Medulla oblongata (tissue), 1 donor: ENCODE data around the gene ZBTB8B.
"Not testable (repeated sequence)": the region's sequence is repeated elsewhere in the genome, so short reads cannot be mapped to it uniquely, and the experiment has no call there.

Source experiments
- DNase-seq: peaks from one replicate; pipeline ENCODE4 v3.0.0-alpha.2; 2015; ENCODE audit errors: extremely low spot score

Gene ZBTB8B

DNA sequence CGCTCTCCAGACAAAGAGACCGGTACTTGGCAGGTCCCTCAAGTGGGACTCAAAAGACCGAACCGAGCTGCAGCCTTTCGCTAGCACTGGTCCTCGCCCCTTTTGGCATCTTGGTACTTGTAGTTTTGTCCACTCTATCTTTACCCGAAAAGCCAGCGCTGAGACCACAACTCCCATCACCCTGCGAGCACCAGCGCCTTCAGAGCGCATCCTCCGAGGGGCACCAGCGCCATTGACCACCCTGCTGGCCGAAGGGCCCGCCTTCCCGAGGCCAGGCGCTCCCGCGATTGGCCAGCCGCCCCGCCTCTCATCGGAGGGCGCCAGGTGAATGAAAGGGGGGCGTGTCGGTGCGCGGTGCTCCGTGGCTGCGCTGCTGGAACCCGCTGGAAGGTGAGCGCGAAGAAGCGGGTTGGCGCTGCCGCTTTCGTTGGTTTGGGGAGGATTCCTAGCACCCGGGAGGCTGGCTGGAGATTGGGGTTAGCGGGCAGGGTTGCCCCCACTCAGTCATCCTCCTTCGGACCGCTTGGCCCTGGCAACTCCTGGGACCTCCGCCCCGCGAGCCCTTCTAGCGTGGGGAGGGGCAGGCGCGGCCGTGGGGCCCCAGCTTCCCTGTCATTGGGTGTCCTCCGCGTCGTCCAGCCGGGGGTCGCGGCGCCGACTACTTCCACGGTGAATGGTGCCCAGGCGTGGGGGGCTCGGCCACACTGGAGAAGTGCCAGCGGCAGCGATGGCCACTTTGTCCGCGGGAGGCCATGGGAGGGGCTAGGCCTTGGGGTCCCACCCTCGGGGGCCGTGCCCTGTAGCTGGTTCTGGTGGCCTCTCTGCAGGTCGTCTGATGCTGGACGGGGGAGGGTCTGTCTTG, at the start of gene ZBTB8B:
TSS of gene ZBTB8B (plus strand) at position 357 of the 862 bp plus-strand sequence. CDS start 5,553 bp downstream, outside the sequence.
- DNase-seq, result peak; percentile 92

DNA sequence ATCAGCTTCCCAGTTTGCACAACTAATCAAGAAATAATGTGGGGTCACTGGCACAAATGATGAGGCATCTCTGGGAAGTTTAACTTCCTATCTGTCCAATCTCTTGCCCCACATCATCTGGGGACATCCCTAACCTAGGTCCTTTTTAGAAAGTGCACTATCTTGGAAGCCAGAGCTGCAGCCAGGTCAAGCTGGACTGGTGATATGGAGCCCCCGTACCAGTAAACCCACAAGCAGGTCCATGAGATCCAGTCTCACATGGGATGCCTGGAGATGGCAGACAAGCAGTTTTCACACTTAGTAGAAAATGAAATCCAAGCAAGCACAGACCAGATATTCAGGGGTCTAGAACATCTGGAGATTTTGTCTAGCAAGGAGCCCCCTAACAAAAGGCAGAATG, 43.1 kb upstream of the ZBTB8B start:
- DNase-seq, result no peak

DNA sequence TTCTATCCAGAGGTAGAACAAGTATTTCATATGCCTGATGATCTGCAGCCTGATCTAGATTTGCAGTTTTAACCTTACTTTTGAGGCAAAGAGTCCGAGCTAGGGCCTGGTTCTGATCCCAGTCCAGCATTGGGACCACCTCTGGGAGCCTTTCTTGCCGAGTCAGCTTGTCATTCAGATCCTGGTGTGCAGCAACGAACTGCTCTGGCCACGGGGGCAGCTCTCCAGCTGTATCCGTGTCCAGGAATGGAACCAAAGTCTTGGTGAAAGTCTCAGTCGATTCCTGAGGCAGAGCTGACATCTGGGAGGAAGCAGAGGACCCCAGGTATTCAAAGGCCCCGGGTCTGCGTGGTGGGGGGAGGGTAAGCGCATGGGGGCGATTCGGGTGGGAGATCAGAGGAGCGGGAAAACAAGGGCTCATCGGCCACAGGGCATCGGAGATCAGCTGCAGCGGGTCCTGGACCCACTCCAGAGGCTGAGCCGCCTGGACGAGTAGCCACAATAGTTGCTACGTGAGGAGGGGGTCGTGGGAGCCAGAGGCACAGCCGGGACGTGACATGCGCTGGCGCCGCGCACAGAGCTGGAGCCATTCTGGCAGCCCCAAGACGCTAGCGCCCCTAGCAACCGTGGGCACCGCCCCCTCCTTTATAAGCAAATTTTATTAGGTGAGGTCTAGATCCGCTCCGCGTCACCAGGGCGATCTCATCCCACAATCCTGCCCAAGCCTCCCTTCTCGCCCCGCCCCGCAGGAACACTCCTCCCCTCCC, 38.2 kb upstream of the ZBTB8B start:
- no peak for DNase-seq

DNA sequence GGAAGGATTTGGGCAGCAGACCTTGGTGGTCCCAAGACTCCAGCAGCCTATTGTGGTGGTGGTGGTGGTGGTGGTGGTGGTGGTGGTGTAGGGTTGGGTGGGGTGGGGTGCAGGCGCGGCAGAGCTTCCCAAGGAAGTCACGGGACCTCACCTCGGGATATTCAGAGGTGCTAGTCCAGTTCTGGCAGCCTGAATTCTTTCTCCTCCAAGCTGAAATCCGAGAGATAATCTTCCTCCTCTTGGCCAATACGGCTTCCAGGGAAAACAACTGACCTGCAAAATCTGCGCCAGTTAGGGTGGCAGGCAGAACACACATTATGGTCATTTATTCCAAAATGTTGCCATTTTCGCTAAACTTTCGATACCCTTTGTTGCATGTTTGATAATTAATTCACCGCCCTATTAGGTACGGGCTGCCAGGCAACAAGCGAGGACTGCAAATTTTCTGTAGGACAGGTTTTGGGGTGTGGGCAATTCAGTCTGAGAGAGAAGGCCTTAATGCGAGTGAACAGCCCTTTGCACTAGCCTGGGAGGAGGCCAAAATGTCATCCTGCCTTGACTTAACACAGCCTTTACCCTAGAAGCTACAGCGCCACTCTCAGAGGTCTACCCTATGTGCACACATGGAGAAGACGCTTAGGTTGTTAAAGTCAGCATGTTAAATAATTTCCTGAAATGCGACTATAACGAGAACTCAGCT, 37.5 kb upstream of the ZBTB8B start:
- no peak for DNase-seq

DNA sequence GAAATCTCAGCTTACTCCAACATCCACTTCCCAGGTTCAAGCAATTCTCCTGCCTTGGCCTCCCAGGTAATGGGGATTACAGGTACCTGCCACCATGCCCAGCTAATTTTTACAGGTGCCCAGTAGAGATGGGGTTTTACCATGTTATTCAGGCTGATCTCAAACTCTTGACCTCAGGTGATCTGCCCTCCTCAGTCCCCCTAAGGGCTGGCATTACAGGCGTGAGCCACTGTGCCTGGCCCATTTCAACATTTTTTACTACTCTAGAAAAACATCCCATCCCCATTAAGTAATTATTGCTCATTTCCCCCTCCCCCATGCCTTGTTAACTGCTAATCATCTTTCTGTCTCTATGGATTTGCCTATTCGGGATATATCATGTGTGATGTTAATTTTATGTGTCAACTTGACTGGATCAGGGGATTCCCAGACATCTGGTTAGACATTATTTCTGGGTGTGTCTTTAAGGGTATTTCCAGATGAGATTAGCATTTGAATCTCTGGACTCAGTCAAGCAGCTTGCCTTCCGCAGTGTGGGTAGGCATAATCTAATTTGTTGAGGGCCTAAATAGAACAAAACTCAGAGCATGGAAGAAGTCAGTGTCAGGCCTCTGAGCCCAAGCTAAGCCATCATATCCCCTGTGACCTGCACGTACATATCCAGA, 33.0 kb upstream of the ZBTB8B start:
- DNase-seq, result no peak

DNA sequence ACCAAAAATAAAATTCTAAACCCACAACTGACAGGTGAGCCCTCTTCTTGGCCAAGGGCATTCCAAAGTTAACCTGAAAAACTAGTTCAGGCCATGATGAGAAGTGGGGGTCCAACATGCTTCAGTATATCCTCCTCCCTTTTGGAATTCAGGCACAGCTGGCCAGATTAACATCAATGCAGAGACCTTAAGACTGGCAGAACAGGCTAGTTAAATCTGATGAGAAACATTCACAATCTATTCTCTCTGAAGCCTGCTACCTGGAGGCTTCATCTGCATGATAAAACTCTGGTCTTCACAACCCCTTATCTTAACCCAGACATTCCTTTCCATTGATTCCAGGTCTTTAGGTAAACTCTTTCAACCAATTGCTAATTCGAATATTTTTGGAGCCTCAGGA, 26.7 kb upstream of the ZBTB8B start:
- no peak for DNase-seq

DNA sequence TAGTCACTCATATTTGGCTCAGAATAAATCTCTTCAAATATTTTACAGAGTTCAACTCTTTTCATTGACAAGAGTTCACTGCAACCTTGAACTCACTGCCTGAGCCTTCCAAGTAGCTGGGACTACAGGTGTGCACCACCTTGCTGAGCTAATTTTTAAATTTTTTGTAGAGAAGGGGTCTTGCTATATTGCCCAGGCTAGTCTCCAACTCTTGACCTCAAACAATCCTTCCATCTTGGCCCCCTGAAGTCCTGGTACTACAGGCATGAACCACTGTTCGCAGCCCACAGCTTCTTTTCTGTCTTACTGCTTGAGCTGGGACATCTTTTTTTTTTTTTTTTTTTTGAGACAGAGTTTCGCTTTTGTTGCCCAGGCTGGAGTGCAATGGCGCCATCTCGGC, 26.1 kb upstream of the ZBTB8B start:
- not testable (repeated sequence) for DNase-seq

DNA sequence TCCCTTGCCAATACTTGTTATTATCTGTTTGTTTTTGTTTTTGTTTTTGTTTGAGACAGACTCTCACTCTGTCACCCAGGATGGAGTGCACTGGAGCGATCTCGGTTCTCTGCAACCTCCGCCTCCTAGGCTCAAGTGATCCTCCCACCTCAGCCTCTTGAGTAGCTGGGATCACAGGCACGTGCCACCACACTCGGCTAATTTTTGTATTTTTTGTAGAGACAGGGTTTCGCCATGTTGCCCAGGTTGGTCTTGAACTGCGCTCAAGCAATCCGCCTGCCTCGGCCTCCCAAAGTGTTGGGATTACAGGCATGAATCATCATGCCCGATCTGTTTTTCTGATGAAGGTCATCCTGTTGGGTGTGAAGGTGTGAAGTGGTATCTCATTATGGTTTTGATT, 23.4 kb upstream of the ZBTB8B start:
- DNase-seq, result not testable (repeated sequence)

DNA sequence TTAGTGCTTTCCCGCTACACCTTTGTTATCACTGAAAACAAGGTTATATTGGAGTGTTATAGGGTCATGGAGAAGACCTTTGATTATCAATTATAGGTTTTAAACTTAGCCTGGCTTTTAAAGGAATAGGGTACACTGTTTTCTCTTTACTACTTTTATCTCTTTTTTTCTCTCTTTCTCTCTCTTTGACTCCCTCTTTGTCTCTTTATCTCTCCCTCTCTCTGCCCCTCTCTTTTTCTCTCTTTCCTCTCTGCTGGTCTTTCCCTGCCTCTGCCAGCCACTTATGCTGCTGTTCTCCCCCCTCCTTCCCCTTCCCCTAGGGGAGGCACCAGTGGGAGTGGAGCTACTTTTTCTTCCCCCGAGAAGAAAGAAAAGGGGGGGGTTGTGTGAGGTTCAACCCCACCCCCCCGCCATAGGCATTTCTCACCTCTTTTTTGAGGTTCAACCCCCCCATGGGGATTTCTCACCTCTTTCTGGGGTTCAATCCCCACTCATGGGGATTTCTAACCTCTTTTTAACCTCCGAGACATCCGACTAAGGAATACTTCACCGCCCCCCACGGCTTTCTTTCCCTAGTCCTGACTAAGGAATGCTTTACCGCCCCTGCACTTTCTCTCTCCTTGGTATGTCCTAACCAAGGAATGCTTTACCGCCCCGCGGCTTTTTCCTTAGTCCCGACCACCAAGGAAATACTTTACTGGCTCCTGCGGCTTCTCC, 17.2 kb upstream of the ZBTB8B start:
- DNase-seq, result no peak

DNA sequence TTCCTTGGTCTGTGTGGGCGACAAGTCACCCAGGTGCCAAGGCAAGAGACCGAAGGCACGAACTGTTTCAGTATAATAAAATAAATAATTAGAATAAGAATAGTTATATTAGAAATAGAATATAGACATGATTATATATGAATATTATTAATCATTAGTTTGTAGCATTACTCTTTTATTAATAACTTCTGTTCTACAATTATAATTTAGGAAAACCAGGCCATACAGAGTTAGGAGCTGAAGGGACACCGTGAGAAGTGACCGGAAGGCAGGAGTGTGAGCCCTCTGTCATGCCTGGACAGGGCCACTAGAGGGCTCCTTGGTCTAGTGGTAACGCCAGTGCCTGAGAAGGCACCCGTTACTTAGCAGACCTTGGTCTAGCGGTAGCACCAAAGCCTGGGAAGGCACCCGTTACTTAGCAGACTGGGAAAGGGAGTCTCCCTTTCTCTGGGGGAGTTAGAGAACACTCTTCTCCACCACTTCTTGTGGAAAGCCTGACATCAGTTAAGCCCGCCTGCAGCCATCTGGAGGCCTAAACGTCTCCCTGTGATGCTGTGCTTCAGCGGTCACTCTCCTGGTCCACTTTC, 16.6 kb upstream of the ZBTB8B start:
- DNase-seq, result peak; percentile 73

DNA sequence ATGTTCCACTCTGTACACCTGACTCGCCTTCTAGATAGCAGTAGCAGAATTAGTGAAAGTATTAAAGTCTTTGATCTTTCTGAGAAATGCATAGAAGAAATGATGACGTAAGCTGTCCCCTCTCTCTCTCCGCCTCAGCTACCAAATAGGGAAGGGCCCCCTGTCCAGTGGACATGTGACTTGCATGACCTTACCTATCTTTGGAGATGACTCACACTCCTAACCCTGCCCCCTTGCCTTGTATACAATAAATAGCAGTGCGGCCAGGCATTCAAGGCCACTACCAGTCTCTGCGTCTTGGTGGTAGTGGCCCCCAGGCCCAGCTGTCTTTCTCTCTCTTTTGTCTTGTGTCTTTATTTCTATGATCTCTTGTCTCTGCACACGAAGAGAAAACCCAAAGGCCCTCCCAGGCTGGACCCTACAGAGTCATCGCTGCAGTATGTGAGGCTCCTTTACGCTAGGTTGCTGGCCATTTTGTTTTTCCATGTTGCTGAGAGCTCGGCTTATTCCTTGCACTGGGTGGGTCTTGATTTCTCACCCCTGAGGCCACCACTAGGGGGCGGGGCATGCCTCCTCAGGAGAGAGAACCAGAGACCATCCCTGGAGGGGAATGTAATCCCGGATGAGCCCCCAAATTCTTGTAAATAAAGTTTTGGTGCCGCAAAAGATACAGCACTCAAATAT, 16.0 kb upstream of the ZBTB8B start:
- DNase-seq, result no peak

DNA sequence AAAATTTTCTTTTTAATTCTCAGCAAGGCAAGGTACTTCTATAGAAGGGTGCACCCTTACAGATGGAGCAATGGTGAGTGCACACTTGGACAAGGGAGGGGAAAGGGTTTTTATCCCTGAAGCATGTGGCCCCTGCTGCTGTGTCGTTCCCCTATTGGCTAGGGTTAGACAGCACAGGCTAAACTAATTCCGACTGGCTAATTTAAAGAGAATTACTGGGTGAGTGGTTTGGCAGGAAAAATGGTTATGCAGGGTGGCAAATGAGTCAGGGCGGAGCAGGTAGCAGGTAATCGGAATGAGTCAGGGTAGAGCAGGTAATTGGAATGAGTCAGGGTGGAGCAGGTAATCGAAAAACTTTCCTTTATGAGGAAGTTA, 15.4 kb upstream of the ZBTB8B start:
- DNase-seq, result not testable (repeated sequence)

DNA sequence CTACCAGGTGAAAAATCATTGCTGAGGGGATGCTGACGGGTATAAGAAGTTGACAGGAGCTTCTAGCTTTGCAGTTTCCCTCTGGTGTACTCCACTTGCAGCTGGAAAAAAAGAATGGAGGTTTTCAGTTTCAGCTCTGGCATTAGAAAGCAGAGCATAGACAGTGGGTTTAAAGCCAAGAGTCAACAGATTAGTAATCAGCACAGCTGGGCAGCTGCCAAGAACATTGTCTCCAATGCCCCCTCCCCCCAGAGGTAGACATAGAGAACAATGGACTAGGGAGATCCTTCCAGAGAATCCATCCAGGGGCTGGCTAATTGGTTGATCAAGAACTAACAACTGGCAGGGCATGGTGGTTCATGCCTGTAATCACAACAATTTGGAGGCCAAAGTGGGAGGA, 10.1 kb upstream of the ZBTB8B start:
- peak; percentile 10 for DNase-seq

DNA sequence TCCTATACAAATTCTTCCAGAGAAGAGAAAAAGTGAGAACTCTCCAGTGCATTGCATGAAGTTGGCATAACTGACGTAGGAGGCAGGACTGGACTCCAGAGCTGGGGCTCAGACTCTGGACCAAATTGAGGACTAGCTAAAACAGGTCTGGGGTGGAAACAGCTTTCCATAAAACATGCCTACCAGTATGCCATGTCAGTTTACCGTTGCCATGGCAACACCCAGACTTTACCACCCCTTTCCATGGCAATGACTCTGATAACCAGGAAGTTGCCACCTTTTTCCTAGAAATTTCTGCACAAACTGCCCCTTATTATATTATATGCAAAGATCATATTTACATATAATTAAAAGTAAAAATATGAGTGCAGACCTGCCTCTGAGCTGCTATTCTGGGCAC, 8.9 kb upstream of the ZBTB8B start:
- DNase-seq, result no peak

DNA sequence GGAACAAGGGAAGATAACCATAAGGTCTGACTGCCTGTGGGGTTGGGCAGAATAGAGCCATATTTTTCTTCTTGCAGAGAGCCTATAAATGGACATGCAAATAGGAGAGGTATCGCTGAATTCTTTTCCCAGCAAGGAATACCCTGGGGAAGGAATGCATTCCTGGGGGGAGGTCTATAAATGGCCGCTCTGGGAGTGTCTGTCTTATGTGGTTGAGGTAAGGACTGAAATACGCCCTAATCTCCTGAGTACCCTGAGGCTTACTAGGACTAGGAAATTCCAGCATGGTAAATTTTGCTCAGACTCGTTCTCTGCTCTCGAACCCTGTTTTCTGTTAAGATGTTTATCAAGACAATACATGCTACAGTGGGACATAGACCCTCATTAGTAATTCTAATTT, 6.1 kb upstream of the ZBTB8B start:
- not testable (repeated sequence) for DNase-seq

DNA sequence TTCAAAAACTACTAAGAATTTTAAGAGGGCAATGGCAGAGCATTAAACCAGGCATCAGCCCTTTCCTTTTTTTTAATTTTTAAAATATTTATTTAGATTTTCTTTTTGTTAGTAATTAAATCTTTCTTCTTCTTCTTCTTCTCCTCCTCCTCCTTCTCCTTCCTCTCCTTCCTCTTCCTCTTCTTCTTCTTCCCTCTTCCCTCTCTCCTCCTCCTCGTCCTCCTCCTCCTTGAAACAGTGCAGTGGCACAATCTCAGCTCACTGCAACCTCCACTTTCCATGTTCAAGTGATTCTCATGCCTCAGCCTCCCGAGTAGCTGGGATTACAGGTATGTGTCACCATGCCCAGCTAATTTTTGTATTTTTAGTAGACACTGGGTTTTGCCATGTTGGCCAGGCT, 1.9 kb upstream of the ZBTB8B start:
- DNase-seq, result not testable (repeated sequence)

DNA sequence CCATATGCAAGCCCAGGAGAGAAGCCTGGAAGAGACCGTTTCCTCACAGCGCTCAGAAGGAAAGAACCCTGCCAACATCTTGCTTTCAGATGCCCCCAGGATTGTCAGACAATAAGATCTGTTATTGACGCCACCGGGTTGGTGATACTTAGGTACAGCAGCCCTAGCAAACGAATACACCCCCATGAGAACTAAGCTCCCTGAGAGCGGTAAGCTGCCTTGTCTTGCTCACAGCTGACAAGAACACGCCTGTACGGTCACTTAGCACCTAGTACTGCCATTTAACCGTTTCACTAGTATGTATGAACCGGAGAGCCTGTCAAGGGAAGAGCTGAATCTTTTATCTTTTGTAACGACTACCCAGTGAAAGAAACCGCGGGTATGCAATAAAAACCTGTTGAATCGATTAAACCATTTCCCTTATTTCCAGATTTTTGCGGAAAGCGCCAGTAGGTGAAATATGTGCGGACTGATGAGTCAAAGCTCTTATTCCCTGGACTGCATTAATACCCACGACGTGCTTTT, 619 bp upstream of the ZBTB8B start:
- peak; percentile 12 for DNase-seq

DNA sequence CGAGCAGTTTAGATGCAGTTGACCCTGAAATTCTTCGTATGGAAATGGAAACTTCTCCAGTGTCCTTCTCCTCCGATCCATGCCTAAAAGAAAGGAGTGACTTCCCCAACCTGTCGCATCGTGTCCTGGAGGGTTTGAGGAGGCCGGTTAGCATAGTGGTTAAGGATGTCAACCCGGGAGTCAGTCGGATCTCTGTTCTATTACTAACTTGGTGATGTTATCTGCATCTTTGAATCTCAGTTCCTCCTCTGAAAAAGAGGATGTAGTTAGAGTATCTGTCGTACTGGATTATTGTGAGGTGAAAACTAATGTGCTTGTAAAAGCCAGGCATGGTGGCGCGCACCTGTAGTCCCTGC, 684 bp downstream of the ZBTB8B start:
- DNase-seq, result no peak

DNA sequence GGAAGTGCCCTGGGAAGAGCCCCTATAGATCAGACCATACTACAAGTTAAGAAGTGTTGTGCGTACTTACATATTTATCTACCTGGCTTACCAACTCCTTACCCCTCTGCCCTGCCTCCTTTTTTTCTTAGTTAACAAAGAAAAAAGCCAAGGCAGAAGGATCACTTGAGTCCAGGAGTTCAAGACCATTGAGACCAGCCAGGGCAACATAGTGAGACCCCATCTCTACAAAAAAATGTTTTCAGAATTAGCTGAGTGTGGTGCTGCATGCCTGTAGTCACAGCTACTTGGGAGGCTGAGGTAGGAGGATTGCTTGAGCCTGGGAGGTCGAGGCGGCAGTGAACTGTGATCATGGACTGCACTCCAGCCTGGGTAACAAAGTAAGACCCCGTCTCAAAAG, 1.9 kb downstream of the ZBTB8B start:
- DNase-seq, result no peak

DNA sequence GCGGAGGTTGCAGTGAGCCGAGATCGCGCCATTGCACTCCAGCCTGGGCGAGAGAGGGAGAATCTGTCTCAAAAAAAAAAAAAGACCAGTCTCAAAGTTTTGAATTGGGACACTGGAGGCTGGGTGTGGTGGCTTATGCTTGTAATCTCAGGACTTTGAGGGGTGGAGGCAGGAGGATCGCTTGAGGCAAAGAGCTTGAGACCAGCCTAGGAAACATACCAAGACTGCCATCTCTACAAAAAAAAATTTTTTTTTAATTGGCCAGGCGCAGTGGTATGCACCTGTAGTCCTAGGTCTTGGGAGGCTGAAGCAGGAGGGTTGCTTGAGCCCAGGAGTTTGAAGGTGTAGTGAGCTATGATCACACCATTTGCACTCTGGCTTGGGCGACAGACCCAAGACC, 3.9 kb downstream of the ZBTB8B start:
- no peak for DNase-seq
